ENCODE data around the gene ADAR. TPM values are rescaled to one million over a fixed set of nuclear protein-coding genes. Genes with fewer than 3 reads are reported as not detected.

ADAR gene
- total RNA-seq, 1 experiment from 2014 or later: 190 TPM

DNA sequence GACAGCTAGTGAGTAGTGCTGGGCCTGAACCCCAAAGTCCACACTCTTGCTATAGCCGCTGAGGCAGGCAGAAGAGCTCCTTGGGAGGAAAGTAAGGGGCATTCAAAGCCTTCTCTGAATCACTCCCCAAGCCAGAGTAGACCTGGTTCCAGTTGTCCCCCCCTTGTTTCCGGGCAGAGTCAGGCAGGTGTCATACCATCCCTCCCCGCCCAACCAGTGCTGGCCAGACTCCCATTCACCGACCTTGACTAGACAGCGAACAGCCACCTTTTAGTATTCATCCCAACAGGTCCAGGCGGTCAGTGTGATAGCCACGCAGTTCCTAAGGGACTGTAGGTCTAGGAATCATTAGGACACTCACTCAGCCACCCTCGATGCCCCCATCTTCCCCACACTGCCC, 28.6 kb downstream of the ADAR start:
- H3K36me3 Mint-ChIP-seq (ENCODE audit: insufficient read depth, unreplicated experiment): peaks cover 73% of the 10 kb centered on the region
- H3K36me3 ChIP-seq (ENCODE audit: control insufficient read depth, insufficient read depth, low read length): peaks cover 1% of the 10 kb centered on the region; the same call in 1 of the 2 replicates
- no peak for DNase-seq
- POLR2A ChIA-PET: no interaction called here
- peak overlapping the region; percentile 15 for H3K27ac Mint-ChIP-seq (ENCODE audit: unreplicated experiment)
- H3K4me1 Mint-ChIP-seq (ENCODE audit: low read depth, unreplicated experiment): peaks cover 10% of the 10 kb centered on the region
- H3K27me3 Mint-ChIP-seq (ENCODE audit: insufficient read depth, unreplicated experiment): no peaks in the 10 kb centered on the region
- H3K4me3 Mint-ChIP-seq (ENCODE audit: unreplicated experiment): no peak overlapping the region
- intact Hi-C loops (cut with micrococcal nuclease; ENCODE audit: unreplicated experiment): no loop called here
- no peaks in the 10 kb centered on the region for H3K4me1 ChIP-seq
- CTCF ChIA-PET: no interaction called here
- BruUV-seq (replicated peaks): no TSS peak
- H3K27me3 ChIP-seq (replicated peaks; ENCODE audit: control insufficient read depth, insufficient read depth, low read length): no peaks in the 10 kb centered on the region
- H3K9me3 Mint-ChIP-seq (ENCODE audit: unreplicated experiment): no peaks in the 10 kb centered on the region
- TF ChIP-seq, protein P1, sequence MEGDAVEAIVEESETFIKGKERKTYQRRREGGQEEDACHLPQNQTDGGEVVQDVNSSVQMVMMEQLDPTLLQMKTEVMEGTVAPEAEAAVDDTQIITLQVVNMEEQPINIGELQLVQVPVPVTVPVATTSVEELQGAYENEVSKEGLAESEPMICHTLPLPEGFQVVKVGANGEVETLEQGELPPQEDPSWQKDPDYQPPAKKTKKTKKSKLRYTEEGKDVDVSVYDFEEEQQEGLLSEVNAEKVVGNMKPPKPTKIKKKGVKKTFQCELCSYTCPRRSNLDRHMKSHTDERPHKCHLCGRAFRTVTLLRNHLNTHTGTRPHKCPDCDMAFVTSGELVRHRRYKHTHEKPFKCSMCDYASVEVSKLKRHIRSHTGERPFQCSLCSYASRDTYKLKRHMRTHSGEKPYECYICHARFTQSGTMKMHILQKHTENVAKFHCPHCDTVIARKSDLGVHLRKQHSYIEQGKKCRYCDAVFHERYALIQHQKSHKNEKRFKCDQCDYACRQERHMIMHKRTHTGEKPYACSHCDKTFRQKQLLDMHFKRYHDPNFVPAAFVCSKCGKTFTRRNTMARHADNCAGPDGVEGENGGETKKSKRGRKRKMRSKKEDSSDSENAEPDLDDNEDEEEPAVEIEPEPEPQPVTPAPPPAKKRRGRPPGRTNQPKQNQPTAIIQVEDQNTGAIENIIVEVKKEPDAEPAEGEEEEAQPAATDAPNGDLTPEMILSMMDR (IDR thresholded peaks at IDR 0.05; ENCODE audit: insufficient read depth in 1 of 2, low read depth in 1 of 2, low read length in 1 of 2, severe bottlenecking in 1 of 2, unreplicated experiment in 1 of 2): no peak
- no peak overlapping the region for H3K4me3 ChIP-seq (ENCODE audit: low read depth, low read length)
- H3K9me3 ChIP-seq: no peaks in the 10 kb centered on the region

DNA sequence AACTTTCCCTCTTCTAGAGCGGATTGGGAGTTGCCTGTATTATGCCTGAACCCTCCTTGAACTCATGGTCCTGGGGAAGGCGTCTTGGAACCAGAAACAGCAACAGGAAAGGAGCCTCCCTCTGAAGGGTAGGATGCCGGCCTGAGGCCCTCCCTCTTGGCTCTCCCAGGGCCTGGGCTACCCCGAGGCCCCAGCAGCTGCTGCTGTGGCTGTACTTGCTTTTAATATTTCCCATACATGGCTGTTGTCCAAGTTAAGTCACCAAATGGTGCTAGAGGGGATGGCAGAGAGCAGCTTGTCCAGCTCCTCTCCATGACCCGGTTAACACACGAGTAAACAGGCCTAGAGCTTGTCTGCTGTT, 29.9 kb downstream of the ADAR start:
- POLR2A ChIA-PET: no interaction called here
- no peaks in the 10 kb centered on the region for H3K9me3 ChIP-seq
- Mint-ChIP-seq H3K27me3 (ENCODE audit: insufficient read depth, unreplicated experiment) (no peaks in the 10 kb centered on the region), H3K4me1 (ENCODE audit: low read depth, unreplicated experiment) (peaks cover 12% of the 10 kb centered on the region), H3K4me3 (ENCODE audit: unreplicated experiment) (no peak overlapping the region), H3K36me3 (ENCODE audit: insufficient read depth, unreplicated experiment) (peaks cover 65% of the 10 kb centered on the region), H3K9me3 (ENCODE audit: unreplicated experiment) (no peaks in the 10 kb centered on the region), H3K27ac (ENCODE audit: unreplicated experiment) (no peak overlapping the region)
- TF ChIP-seq, protein P1 (IDR thresholded peaks at IDR 0.05; ENCODE audit: insufficient read depth in 1 of 2, low read depth in 1 of 2, low read length in 1 of 2, severe bottlenecking in 1 of 2, unreplicated experiment in 1 of 2): no peak
- DNase-seq: no peak
- no peaks in the 10 kb centered on the region for H3K27me3 ChIP-seq (replicated peaks; ENCODE audit: control insufficient read depth, insufficient read depth, low read length)
- no TSS peak for BruUV-seq (replicated peaks)
- CTCF ChIA-PET: interaction anchor here (2.6 kb wide), 1 partner anchor 18 kb away, joined by 9 read pairs; no protein-coding TSS in a partner anchor
- intact Hi-C loops (cut with micrococcal nuclease; ENCODE audit: unreplicated experiment): no loop called here
- no peak overlapping the region for H3K4me3 ChIP-seq (ENCODE audit: low read depth, low read length)
- H3K36me3 ChIP-seq (ENCODE audit: control insufficient read depth, insufficient read depth, low read length): 0 out of 2 replicates have a peak, but pooled peaks cover 1% of the 10 kb centered on the region
- H3K4me1 ChIP-seq: no peaks in the 10 kb centered on the region

GRCh38 chr1:154577346-154578057, 30.5 kb downstream of the ADAR start:
- Mint-ChIP-seq H3K4me3 (ENCODE audit: unreplicated experiment) (no peak overlapping the region), H3K36me3 (ENCODE audit: insufficient read depth, unreplicated experiment) (peaks cover 62% of the 10 kb centered on the region), H3K4me1 (ENCODE audit: low read depth, unreplicated experiment) (peaks cover 12% of the 10 kb centered on the region), H3K9me3 (ENCODE audit: unreplicated experiment) (no peaks in the 10 kb centered on the region), H3K27ac (ENCODE audit: unreplicated experiment) (no peak overlapping the region), H3K27me3 (ENCODE audit: insufficient read depth, unreplicated experiment) (no peaks in the 10 kb centered on the region)
- TF ChIP-seq, protein P1 (IDR thresholded peaks at IDR 0.05; ENCODE audit: insufficient read depth in 1 of 2, low read depth in 1 of 2, low read length in 1 of 2, severe bottlenecking in 1 of 2, unreplicated experiment in 1 of 2): no peak
- no peaks in the 10 kb centered on the region for H3K27me3 ChIP-seq (replicated peaks; ENCODE audit: control insufficient read depth, insufficient read depth, low read length)
- no peaks in the 10 kb centered on the region for H3K9me3 ChIP-seq
- no peaks in the 10 kb centered on the region for H3K4me1 ChIP-seq
- DNase-seq: no peak
- ChIA-PET CTCF (interaction anchor here (2.6 kb wide), 1 partner anchor 18 kb away, joined by 9 read pairs; no protein-coding TSS in a partner anchor), POLR2A (no interaction called here)
- BruUV-seq (replicated peaks): no TSS peak
- no peaks in the 10 kb centered on the region for H3K36me3 ChIP-seq (ENCODE audit: control insufficient read depth, insufficient read depth, low read length)
- no peak overlapping the region for H3K4me3 ChIP-seq (ENCODE audit: low read depth, low read length)
- intact Hi-C loops (cut with micrococcal nuclease; ENCODE audit: unreplicated experiment): no loop called here
